GM23338 (cell line): ENCODE measurements around the gene COMMD7. TPM values are rescaled to one million over a fixed set of nuclear protein-coding genes. Genes with fewer than 3 reads are reported as not detected.

ENCODE experiments used
- ATAC-seq: fragments of 200-7000 bp; cut with Tn5 transposase; 3 replicates; pipeline ENCODE4 v1.9.1; 2020
- DNase-seq: peaks from one replicate; pipeline ENCODE4 v3.0.0-alpha.2; 2015; ENCODE audit warnings: low spot score
- H2AFZ ChIP-seq: fragments of 200-600 bp; sonication (generic); 2 replicates; pipeline ENCODE4 v1.8.0; 2016; ENCODE audit warnings: antibody characterized with exemption, mild to moderate bottlenecking, moderate library complexity
- H3F3A ChIP-seq: fragments of 200-600 bp; sonication (generic); replicated peaks from 2 replicates; pipeline ENCODE4 v1.8.0; 2017; ENCODE audit warnings: antibody characterized with exemption, mixed run types, low read depth
- H3K27ac ChIP-seq: fragments of 200-600 bp; sonication (generic); 2 replicates; pipeline ENCODE4 v1.6.1; 2016; ENCODE audit warnings: low read depth
- H3K27me3 ChIP-seq: fragments of 200-600 bp; sonication (generic); 2 replicates; pipeline ENCODE4 v1.8.0; 2016; ENCODE audit warnings: mild to moderate bottlenecking, mixed run types, moderate library complexity; ENCODE audit not compliant: insufficient read depth
- H3K36me3 ChIP-seq: fragments of 200-600 bp; sonication (generic); 2 replicates; pipeline ENCODE4 v1.8.0; 2016; ENCODE audit warnings: mild to moderate bottlenecking; ENCODE audit not compliant: insufficient read depth
- H3K4me1 ChIP-seq: fragments of 200-600 bp; sonication (generic); 2 replicates; pipeline ENCODE4 v1.8.0; 2016; ENCODE audit warnings: mild to moderate bottlenecking, moderate library complexity; ENCODE audit not compliant: insufficient read depth
- H3K4me2 ChIP-seq: fragments of 200-600 bp; sonication (generic); 2 replicates; pipeline ENCODE4 v1.7.1; 2017; ENCODE audit warnings: mixed run types
- H3K4me3 ChIP-seq: fragments of 200-600 bp; sonication (generic); 2 replicates; pipeline ENCODE4 v1.6.1; 2016; ENCODE audit warnings: mixed run types
- H3K79me2 ChIP-seq: fragments of 200-600 bp; sonication (generic); replicated peaks from 2 replicates; pipeline ENCODE4 v1.8.0; 2017; ENCODE audit warnings: mild to moderate bottlenecking; ENCODE audit not compliant: insufficient read depth
- H3K9me2 ChIP-seq: fragments of 200-600 bp; sonication (generic); 2 replicates; pipeline ENCODE4 v1.8.0; 2017; ENCODE audit not compliant: insufficient read depth
- H4K20me1 ChIP-seq: fragments of 200-600 bp; sonication (generic); replicated peaks from 2 replicates; pipeline ENCODE4 v1.8.0; 2017; ENCODE audit warnings: mild to moderate bottlenecking; ENCODE audit not compliant: insufficient read depth
- H3K27ac Mint-ChIP-seq: 2 replicates; pipeline ENCODE4 v1.8.0; 2020; ENCODE audit warnings: inconsistent platforms, mild to moderate bottlenecking, moderate library complexity, mixed read lengths
- H3K27me3 Mint-ChIP-seq: 3 replicates; pipeline ENCODE4 v1.8.0; 2022; ENCODE audit warnings: low read depth, mild to moderate bottlenecking, moderate library complexity, mixed read lengths, inconsistent platforms; ENCODE audit not compliant: insufficient read depth, poor library complexity
- H3K36me3 Mint-ChIP-seq: 3 replicates; pipeline ENCODE4 v1.8.0; 2021; ENCODE audit warnings: low read depth, mild to moderate bottlenecking, inconsistent platforms, moderate library complexity, mixed read lengths
- H3K4me1 Mint-ChIP-seq: 3 replicates; pipeline ENCODE4 v1.8.0; 2020; ENCODE audit warnings: mild to moderate bottlenecking, inconsistent platforms, mixed read lengths
- H3K4me3 Mint-ChIP-seq: 3 replicates; pipeline ENCODE4 v1.8.0; 2021; ENCODE audit warnings: moderate library complexity, mild to moderate bottlenecking, inconsistent platforms, mixed read lengths
- H3K9me3 Mint-ChIP-seq: 3 replicates; pipeline ENCODE4 v1.8.0; 2020; ENCODE audit warnings: moderate library complexity, mild to moderate bottlenecking, inconsistent platforms, mixed read lengths
- STAT1 ChIP-seq: IDR thresholded peaks from one replicate; pipeline ENCODE4 v1.6.1; 2016; ENCODE audit warnings: antibody characterized with exemption; ENCODE audit not compliant: unreplicated experiment
- ZNF331 ChIP-seq: fragments of 250-450 bp; sonication (Bioruptor Pico); IDR thresholded peaks from 2 replicates; pipeline ENCODE4 v1.5.0; 2020; ENCODE audit warnings: low read depth, mild to moderate bottlenecking, moderate library complexity
- polyA plus RNA-seq: library from polyadenylated mRNA; unstranded; fragments of >200 nt; fragmentation: Nextera tagmentation; extraction: Ambion mirVana; gene quantifications from 2 replicates; pipeline ENCODE4 v1.2.1, GENCODE V29; 2016
- total RNA-seq: library from RNA; depleted of rRNA; stranded (reverse); fragments of >200 nt; shearing (Covaris generic); gene quantifications from 2 replicates; pipeline ENCODE4 v1.2.3, GENCODE V29; 2014
- TF ChIP-seq, protein P1 (sequence below): fragments of 250-450 bp; sonication (Bioruptor Pico); IDR thresholded peaks from 2 replicates; pipeline ENCODE4 v1.5.0; 2020; ENCODE audit warnings: mild to moderate bottlenecking, moderate library complexity

COMMD7 gene
- total and polyA plus RNA-seq, 2 experiments from 2014 or later: 67.3 to 86.4 TPM

DNA sequence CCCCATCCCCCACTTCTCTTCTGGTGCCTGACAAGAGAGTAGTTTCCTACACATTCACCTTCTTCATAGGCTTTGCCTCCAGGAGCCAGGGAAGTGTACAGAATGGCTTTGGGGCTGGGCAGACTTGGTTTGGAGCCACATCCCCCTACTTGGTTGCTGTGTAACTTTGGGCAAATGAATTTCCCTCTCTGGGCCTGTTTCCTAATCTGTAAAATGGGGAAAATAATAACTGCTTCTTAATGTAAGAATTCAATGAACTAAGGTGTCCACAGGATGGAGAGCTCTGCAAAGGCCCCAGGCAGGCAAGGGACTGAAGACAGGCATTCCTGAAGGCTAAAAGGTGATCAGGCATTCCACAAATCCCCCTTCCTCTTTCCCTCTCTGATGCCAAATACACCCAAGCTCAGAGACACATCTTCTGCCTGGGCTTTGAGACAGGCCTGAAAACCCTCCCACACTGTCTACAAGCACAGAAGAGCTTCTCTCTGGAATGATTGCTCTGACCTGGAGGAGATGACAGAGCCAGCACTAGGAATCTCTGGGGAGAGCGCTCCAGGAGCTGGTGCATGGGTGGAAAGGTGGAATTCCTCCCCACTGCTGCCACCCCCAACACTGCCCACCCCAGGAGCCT lies 62.6 kb downstream of the COMMD7 start (continued):
- TF ChIP-seq, protein P1, sequence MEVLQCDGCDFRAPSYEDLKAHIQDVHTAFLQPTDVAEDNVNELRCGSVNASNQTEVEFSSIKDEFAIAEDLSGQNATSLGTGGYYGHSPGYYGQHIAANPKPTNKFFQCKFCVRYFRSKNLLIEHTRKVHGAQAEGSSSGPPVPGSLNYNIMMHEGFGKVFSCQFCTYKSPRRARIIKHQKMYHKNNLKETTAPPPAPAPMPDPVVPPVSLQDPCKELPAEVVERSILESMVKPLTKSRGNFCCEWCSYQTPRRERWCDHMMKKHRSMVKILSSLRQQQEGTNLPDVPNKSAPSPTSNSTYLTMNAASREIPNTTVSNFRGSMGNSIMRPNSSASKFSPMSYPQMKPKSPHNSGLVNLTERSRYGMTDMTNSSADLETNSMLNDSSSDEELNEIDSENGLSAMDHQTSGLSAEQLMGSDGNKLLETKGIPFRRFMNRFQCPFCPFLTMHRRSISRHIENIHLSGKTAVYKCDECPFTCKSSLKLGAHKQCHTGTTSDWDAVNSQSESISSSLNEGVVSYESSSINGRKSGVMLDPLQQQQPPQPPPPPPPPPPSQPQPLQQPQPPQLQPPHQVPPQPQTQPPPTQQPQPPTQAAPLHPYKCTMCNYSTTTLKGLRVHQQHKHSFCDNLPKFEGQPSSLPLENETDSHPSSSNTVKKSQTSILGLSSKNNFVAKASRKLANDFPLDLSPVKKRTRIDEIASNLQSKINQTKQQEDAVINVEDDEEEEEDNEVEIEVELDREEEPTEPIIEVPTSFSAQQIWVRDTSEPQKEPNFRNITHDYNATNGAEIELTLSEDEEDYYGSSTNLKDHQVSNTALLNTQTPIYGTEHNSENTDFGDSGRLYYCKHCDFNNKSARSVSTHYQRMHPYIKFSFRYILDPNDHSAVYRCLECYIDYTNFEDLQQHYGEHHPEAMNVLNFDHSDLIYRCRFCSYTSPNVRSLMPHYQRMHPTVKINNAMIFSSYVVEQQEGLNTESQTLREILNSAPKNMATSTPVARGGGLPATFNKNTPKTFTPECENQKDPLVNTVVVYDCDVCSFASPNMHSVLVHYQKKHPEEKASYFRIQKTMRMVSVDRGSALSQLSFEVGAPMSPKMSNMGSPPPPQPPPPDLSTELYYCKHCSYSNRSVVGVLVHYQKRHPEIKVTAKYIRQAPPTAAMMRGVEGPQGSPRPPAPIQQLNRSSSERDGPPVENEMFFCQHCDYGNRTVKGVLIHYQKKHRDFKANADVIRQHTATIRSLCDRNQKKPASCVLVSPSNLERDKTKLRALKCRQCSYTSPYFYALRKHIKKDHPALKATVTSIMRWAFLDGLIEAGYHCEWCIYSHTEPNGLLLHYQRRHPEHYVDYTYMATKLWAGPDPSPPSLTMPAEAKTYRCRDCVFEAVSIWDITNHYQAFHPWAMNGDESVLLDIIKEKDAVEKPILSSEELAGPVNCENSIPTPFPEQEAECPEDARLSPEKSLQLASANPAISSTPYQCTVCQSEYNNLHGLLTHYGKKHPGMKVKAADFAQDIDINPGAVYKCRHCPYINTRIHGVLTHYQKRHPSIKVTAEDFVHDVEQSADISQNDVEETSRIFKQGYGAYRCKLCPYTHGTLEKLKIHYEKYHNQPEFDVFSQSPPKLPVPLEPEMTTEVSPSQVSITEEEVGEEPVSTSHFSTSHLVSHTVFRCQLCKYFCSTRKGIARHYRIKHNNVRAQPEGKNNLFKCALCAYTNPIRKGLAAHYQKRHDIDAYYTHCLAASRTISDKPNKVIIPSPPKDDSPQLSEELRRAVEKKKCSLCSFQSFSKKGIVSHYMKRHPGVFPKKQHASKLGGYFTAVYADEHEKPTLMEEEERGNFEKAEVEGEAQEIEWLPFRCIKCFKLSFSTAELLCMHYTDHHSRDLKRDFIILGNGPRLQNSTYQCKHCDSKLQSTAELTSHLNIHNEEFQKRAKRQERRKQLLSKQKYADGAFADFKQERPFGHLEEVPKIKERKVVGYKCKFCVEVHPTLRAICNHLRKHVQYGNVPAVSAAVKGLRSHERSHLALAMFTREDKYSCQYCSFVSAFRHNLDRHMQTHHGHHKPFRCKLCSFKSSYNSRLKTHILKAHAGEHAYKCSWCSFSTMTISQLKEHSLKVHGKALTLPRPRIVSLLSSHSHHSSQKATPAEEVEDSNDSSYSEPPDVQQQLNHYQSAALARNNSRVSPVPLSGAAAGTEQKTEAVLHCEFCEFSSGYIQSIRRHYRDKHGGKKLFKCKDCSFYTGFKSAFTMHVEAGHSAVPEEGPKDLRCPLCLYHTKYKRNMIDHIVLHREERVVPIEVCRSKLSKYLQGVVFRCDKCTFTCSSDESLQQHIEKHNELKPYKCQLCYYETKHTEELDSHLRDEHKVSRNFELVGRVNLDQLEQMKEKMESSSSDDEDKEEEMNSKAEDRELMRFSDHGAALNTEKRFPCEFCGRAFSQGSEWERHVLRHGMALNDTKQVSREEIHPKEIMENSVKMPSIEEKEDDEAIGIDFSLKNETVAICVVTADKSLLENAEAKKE (CRISPR knock-in tag): no peak
- no peak for TF ChIP-seq STAT1

DNA sequence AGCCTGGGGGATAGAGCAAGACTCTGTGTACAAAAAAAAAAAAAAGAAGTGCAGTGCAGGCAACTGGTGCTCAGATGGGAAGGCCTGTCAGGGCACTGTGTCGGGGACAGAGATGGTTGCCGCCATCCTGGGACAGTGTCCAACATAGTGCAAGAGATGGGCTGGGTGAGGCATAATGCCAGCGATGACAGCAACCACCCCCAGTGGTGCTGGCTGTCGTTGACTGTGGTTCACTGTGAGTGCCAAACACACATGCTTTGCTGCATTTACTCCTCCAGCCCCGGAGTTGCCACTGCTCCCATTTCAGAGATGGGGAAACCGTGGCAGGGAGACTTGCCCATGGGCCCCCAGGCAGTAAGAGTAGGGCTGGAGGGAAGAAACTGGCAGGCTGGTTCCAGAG lies 64.3 kb downstream of the COMMD7 start:
- H4K20me1 ChIP-seq: no peaks in the 10 kb centered on the region
- H3K36me3 ChIP-seq: no peaks in the 10 kb centered on the region
- H3K4me2 ChIP-seq: no peak overlapping the region
- 0 out of 2 replicates have a peak overlapping the region, but pooled peaks have one; percentile 39 for H3K27ac ChIP-seq
- no peak overlapping the region for H3K4me3 Mint-ChIP-seq
- H3K36me3 Mint-ChIP-seq: no peaks in the 10 kb centered on the region
- no peaks in the 10 kb centered on the region for H3K9me2 ChIP-seq
- no peaks in the 10 kb centered on the region; the same call in 2 of the 3 replicates for H3K9me3 Mint-ChIP-seq
- no peak for ATAC-seq
- H3F3A ChIP-seq: peaks cover 56% of the 10 kb centered on the region
- peaks cover 56% of the 10 kb centered on the region for H3K4me1 Mint-ChIP-seq
- H3K27me3 ChIP-seq: no peaks in the 10 kb centered on the region
- H2AFZ ChIP-seq: no peak overlapping the region
- no peak overlapping the region for H3K27ac Mint-ChIP-seq
- TF ChIP-seq ZNF331 (CRISPR knock-in tag): no peak
- no peak for DNase-seq
- peaks cover 9% of the 10 kb centered on the region for H3K79me2 ChIP-seq
- H3K4me3 ChIP-seq: no peak overlapping the region
- H3K4me1 ChIP-seq: peaks cover 36% of the 10 kb centered on the region
- H3K27me3 Mint-ChIP-seq: peaks cover 31% of the 10 kb centered on the region
